SIG-M5 treated with dmso at 0.1 percent for 504 hours (cell line): ENCODE measurements around the gene CD200.
"Not testable (repeated sequence)": the region's sequence is repeated elsewhere in the genome, so short reads cannot be mapped to it uniquely, and the experiment has no call there.

ENCODE experiments used
- DNase-seq: peaks from one replicate; lab custom pipeline; 2025; ENCODE audit not compliant: unreplicated experiment; lab: John Stamatoyannopoulos, UW

CD200 gene

GRCh38 chr3:112357930-112358780 is 25.2 kb downstream of the CD200 start:
- DNase-seq, result no peak

- no peak for DNase-seq
Measured at GRCh38 chr3:112360561-112360960, 27.6 kb downstream of the CD200 start.

GRCh38 chr3:112362221-112362620 is 29.3 kb downstream of the CD200 start:
- no peak for DNase-seq

- no peak for DNase-seq
Measured at GRCh38 chr3:112364291-112364690, 31.3 kb downstream of the CD200 start.

- DNase-seq, result no peak
Measured at GRCh38 chr3:112365035-112365434, 32.1 kb downstream of the CD200 start.

GRCh38 chr3:112365636-112366035 is 32.7 kb downstream of the CD200 start:
- no peak for DNase-seq

GRCh38 chr3:112366522-112366921 is 33.6 kb downstream of the CD200 start:
- no peak for DNase-seq

GRCh38 chr3:112371569-112371968 is 38.6 kb downstream of the CD200 start:
- DNase-seq, result peak; percentile 11

- peak; percentile 91 for DNase-seq
Measured at GRCh38 chr3:112372396-112372795, 39.4 kb downstream of the CD200 start.

- DNase-seq, result no peak
Measured at GRCh38 chr3:112373476-112373875, 40.5 kb downstream of the CD200 start.

GRCh38 chr3:112373924-112374323 is 41.0 kb downstream of the CD200 start:
- no peak for DNase-seq

- peak; percentile 12 for DNase-seq
Measured at GRCh38 chr3:112374333-112374734, 41.4 kb downstream of the CD200 start.

GRCh38 chr3:112375117-112375516 is 42.2 kb downstream of the CD200 start:
- no peak for DNase-seq

- DNase-seq, result no peak
Measured at GRCh38 chr3:112376241-112376911, 43.4 kb downstream of the CD200 start.

- DNase-seq, result peak; percentile 92
Measured at GRCh38 chr3:112376992-112377391, 44.0 kb downstream of the CD200 start.

GRCh38 chr3:112377568-112378071 is 44.7 kb downstream of the CD200 start:
- no peak for DNase-seq

GRCh38 chr3:112378347-112378746 is 45.4 kb downstream of the CD200 start:
- not testable (repeated sequence) for DNase-seq

- peak; percentile 97 for DNase-seq
Measured at GRCh38 chr3:112379020-112379690, 46.2 kb downstream of the CD200 start.

- no peak for DNase-seq
Measured at GRCh38 chr3:112381673-112382542, 49.0 kb downstream of the CD200 start.

- no peak for DNase-seq
Measured at GRCh38 chr3:112382543-112383160, 49.7 kb downstream of the CD200 start.
